NCI-H2029 (cell line): Measurements from ENCODE around the gene WASHC3.
"Not testable (repeated sequence)": the region's sequence is repeated elsewhere in the genome, so short reads cannot be mapped to it uniquely, and the experiment has no call there.

Experiments
- DNase-seq: peaks from one replicate; lab custom pipeline; 2025; lab: John Stamatoyannopoulos, UW

The WASHC3 gene

DNA sequence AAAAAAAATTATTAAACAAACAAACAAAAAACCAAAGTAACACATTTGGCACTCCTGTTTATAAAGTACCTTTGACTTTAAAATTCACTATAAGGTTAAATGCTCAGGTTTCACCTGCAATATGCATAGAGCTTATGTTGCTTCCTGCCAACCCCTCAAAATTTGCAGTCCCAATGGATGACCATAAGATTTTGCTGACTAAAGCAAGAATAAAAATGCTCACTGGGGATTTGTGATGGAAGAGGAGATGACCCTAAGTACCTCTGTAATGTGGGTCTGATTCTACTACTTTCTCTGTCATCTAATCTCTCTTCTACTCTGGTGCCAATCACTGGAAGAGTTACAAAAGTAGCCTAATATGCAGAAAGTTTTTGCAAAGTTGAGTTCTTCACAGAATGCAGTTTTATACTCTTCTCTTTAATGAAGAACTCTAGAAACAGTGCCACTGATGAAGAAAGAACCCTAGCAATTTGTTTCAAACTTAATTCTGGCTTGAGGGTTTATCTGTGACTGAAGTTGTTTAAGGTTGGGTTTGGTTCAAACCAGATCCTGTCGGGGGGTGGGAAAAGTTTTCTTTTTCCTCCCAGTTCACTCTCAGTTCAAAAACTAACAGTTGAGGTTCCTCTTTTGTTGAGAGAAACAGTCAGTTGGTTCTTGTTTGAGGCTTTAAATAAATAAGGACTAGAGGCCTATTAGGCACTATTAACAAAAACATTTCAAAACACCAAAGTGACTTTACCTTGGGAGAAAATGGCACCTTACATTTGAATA lies 10.9 kb downstream of the WASHC3 start:
- no peak for DNase-seq

DNA sequence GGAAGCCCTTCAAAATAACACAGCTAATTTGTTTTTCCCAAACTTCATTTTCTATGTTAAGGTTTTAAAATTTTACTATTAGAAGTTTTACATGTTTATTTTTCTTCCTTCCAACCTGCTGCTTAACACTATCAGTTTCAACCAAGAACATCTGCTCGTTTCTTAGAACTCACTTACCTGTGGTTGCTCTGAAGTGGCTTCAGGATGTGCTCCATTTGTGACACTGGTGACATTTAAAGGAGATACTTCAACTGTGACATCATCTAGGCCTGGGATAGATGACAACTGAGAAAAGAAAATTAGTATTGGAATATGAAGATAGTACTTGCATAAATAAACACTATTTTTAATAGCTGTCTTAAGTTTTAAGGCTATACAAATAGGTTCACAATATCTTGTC lies 17.9 kb downstream of the WASHC3 start:
- DNase-seq: no peak

DNA sequence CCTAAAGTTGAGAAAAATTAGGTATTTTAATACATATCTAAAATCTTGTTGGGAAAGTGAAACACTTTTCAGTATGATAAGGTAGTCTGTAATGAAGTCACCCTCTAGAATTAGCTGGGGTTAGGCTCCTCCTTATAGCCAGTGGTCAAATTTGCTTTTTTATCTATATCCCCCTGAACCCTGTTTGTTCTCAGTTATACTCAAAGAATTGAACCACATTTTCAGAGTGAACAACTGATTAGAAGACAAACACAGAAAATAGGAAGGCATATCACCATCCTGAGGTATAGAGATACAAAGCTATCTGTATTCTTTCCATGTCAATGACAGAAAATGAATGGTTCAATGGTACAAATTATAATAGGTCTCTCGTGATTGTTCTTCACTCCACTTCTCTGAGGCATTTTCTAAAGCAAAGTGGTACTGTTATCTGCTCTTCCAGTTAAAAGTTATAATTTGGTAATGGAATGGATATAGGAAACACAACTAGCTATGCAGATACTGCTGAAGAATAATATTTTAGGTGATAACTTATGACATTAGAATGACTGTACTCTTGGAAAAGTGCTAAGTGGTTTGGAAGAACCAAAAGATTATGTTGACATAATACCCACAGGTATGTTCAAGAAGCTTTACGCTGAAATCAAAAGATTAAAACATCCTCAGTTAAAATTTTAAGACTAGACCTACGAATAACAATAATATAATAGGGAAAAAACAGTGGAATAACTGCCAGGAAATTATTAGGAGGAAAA lies 27.6 kb downstream of the WASHC3 start:
- no peak for DNase-seq

DNA sequence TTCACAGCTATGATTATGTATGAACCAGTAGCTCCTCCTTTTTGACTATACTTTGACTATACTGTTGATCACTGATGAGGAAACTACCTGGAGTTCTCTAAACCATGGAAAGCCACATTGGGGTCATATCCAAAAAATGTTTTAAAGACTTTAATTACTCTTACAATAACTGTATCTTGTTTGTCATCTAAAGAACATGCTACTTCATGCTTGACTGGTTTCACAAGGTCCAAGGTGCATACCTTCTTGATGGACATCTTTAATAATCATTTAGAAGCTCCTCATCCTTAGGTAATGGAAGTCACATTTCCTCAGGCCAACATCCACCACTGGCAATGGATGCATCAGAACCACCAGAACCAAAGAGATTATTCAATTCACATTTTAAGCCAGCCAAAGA lies 29.9 kb downstream of the WASHC3 start:
- no peak for DNase-seq

DNA sequence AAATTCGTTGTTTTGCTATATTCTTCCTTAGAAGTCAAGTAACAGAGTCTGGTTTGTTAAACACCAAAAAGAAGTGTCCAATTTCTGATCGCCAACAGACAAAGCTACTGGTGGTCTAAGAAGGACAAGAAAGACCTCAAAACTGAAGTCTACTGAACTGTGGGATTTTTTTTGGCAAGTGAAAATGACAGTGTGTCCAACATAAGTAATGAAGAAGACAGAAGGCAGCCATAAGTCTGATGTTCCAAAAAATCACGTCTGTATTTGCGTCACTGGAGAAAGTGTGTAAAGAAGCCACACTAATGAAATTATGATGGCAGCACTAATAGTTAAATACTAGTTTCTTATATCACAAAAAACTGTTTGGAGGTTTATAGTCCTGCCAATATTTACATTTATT lies 32.6 kb downstream of the WASHC3 start:
- DNase-seq: no peak

DNA sequence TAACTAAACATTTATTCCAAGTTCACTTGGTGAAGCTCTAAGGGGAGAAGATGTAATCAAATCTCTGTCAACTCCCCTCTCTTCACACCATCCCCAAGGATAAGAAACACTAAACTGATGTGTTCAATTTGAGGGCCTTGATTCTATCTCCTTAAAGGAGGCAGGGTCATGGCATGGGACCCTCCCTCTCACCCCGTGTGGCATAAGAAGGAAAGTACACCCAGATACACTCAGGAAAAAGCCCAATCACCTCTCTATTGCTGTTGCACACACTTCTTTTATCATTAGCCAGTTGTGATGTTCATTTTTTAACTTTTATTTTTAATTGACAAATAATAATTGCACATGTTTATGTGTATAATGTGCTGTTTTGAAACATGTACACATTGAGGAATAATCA lies 35.1 kb downstream of the WASHC3 start:
- no peak for DNase-seq

DNA sequence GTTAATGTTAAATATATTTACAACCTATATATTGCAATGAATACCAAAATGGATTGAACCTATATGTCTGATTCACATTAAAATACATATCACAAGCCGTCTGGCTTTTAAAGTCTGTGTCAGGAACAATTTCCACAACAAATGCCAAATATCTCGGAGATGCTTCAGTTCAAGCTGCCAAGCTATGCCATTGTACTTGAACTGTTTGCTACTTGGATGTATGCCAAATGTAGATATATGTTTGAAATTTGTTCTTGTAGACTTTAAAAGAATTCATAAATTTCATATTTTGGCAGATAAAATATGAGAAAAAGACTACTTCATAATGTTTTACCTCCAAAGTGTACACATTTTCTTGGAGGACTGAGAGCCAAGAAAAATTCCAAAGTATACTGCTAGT lies 37.0 kb downstream of the WASHC3 start:
- DNase-seq: no peak

DNA sequence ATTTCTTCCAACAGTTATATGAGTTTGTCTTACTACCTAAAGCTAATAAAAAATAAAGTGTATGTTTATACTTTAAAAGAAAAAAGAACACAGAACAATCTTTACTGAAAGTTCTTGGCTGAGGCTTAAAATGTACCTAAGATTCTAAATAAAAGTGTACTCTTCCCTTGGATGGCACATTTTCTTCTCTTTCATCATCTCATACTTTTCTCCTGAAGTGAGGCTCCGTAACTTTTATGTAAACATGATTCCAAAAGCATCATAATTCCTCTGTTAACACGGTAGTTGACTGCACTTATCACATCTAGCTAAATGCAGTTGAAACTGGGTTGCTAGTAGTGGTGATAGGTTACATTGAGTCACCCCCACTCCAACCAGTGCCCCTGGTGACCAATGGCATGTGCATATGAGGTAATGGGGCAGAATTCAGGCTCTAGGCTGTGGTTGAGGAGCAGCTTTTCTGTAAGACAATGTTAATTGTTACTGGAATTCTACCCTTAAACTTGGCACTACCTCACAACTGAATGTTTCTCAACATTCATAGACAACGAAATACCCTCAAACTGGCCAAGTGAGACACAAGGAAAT lies 38.4 kb downstream of the WASHC3 start:
- no peak for DNase-seq

DNA sequence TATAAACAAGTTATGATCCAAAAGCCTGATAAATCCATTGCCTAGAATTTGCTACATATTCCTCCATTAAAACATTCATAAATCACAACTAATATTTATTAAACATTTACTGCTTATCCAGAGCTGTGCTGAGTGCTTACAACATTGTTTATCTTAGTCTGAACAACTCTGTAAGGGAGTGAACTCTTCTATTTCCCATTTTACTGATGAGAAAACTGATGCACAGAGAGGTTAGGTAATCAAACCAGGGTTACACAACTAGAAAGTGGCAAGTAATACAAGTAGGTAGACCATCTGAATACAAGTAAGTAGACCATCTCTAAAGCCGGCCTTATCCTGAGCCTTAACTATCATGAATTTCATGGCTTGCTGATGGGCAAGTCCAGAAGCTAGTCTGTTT lies 39.5 kb downstream of the WASHC3 start:
- no peak for DNase-seq

DNA sequence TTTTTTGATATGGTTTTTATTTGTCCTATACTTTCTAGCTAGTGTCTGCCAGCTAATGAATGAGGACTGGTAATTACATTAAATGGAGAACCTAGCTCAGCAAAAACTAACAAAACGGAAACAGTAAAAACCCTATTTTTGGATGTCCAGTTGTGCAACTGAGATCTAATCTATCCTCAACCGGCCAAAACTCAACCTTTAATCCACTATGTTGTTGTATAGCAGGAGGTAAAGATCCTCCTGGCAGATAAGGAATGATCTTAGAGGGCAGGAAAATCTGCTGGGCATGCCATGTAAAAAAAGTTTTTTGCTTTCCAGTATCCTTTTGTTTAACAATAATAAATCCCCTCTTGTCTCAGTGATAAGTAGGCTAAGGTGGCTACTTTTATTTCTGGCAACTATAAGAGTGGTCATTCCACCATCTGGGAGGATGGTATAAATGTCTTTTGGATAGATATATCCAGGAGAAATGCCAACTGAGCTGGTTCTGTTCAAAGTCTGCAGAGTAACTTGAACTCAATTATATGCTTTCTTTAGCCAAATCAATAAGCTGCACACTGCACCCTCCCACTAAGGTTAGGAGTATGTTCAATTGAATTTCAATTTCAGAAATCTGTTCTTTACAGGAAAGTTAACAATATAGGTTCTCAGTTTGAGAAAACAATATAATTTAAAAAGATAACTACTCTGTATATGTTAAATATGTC lies 40.1 kb downstream of the WASHC3 start:
- no peak for DNase-seq

DNA sequence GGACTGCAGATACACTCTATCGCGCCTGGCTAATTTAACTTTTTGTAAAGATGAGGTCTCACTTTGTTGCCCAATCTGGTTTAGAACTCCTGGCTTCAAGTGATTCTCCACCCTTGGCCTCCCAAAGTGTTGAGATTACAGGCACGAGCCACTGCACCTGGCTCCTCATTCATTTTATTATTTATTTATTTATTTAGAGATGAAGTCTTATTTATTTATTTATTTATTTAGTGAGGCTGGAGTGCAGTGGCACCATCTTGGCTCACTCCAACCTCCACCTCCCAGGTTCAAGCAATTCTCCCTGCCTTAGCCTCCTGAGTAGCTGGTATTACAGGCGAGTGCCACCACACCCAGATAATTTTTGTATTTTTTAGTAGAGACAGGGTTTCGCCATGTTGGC lies 43.2 kb downstream of the WASHC3 start:
- not testable (repeated sequence) for DNase-seq

DNA sequence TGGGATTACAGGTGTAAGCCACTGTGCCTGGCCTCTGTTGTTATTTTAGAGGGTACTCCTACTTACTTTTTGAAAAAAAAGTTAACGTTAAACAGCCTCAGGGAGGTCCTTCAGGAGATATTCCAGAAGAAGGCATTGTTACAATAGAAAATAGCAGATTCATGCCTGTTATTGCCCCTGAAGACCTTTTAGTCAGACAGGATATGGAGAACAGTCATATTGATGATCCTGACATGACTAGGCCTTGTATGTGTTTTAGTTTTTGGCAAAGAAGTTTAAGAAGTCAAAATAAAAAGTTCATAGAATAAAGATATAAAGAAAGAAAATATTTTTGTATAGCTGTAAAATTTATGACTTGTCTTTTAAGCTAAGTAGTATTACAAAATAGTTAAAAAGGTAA lies 45.3 kb downstream of the WASHC3 start:
- DNase-seq: no peak

DNA sequence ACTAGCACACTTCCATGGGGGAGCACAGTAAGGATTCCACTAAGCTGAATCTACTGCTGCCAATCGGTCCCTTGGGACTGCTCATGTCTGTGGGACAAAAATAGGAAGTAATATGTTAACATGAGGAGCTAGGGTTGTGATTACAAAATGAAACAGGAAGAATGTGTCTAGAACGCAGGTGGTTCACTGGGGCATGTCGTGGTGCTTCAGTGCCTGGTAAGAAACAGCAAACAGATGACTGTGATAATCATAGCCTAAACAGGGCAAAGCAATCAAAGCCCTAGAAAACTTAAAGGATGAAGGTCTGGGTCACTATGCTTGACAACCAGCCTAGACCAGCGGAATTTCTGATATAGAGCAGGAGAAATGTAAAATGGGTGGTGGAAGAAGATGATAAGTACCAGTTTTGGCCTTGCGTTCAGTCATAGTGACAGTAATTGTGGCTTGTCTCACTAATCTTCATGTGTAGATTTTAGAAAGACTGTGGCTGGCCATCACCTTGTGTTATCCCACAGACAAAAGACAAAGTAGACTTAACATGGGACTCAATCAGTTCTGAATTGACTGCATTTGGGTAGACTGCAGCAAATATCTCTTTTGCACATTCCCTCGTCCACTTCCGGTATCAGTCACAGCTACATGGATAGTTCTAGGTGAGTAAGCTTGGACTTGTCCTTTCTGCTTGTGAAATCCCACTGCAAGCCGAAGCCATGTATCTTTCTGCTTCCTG lies 51.4 kb downstream of the WASHC3 start:
- no peak for DNase-seq

DNA sequence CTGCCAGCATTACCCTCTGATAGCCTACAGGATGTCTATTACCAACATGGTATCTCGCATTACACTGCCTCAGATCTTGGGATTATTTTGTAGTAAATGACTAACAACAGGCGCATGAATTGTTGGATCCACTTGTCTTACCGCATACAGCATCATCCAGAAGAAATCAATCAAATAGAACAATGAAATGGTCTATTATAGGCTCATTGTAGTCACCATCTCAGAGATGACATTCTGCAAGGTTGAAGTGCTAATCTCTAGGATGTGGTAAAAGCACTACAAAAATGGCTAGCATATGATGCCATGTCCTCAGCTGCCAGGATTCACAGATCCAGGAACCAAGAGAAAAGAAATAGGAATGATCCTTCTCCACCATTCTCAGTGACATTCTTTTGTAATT lies 52.0 kb downstream of the WASHC3 start:
- DNase-seq: peak; percentile 7

DNA sequence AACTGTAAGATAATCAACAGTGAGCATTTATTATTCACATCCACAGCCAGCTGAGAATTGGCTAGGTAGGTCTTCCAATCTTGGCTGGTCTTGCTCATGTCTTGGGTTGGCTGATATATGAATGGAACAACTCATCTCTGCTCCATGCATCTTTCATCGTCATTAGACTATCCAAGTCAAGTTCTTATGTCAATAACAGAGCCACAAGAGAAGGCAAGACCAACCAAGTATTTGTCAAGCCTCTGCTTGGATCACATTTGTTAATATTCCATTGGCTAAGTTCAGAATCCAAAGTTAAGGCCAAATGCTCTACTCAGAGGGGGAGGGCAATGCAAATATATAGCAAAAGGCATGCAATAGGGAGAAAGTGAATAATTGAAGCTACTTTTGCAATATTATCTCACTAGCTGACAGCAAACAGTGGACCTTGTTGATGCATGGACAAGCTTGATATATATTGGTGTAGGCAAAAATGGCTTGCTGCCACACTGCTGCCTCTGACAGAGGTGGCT lies 53.1 kb downstream of the WASHC3 start:
- DNase-seq: no peak

DNA sequence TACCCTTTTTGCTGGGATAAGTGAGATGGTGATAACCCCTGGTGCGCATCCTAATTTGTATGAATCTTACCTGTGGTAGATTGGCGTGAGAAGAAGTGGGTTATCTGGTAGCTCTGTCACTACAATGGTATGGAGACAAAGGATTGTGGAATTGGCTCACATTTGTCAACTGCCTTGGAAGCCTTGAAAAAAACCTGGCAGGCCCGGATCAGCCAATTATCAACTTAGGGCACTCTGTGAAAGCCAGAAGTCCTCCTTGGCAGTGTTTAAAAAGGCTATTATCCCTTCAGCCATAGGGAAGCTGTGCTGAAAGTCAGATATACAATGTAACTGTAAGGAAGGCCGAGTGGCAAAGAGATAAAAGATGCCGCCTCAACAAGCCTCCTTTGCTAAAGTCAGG lies 56.5 kb downstream of the WASHC3 start:
- DNase-seq: no peak

DNA sequence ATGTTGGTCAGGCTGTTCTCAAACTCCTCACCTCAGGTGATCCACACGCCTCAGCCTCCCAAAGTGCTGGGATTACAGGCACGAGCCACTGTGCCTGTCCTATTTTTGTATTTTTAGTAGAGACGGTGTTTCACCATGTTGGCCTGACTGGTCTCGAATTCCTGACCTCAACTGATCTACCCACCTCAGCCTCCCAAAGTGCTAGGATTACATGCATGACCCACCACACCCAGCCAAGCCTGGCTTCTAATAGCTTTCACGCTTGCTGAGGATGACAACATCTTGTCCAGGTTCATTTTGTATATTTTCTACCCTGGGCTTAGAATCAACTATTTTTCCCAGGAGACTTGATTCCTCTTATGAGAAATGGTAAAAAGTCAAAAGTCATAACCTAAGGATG lies 64.7 kb downstream of the WASHC3 start:
- no peak for DNase-seq

DNA sequence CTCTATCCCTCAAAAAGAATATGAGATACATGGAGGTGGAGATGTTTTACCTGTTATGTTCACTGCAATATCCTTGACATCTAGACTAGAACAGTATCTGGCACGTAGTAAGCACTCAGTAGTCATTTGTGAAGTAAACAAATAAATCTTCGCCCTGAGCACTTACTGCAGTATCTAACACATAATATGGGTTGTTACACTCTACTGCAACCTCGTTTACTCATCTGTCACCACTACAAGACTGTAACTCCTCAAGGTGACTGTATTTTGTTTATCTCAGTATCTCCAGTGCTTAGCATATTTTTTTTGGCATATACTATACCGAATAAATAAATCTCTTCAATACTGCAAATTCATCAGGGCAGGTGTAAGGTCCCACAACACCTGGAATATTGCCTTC lies 66.1 kb downstream of the WASHC3 start:
- peak; percentile 26 for DNase-seq

DNA sequence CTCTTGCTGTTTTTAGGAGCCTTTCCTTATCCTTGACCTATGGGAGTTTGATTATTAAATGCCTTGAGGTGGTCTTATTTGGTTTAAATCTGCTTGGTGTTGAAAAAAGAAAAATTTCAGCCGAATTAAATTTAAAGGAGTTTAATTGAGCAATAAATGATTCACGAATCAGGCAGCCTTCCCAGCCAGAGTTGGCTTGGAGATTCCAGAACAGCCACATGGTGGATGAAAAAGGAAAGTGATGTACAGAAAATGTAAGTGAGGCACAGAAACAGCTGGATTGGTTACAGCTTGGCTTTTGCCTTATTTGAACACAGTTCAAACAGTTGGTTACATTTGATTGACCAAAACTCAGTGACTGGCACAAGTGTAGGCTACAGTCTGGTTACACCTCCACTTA lies 69.7 kb downstream of the WASHC3 start:
- no peak for DNase-seq

DNA sequence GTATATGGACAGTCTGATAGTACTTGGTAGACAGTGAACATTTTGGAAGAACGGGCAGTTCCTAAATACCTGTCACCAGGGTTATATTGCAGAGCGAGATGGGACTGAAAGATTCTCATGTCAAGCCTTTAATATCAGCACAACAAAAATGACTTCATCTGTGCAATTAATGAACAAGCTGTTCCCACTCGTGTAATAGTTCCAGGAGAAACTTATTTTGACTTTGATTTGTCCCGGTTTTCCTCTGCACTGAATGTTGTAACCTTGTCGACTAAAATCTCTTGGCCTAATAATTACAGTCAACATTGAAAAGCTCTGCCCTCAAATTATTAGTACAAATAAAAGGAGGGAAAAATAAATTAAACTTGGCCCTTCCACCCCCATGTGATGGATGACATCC lies 79.5 kb downstream of the WASHC3 start:
- no peak for DNase-seq

DNA sequence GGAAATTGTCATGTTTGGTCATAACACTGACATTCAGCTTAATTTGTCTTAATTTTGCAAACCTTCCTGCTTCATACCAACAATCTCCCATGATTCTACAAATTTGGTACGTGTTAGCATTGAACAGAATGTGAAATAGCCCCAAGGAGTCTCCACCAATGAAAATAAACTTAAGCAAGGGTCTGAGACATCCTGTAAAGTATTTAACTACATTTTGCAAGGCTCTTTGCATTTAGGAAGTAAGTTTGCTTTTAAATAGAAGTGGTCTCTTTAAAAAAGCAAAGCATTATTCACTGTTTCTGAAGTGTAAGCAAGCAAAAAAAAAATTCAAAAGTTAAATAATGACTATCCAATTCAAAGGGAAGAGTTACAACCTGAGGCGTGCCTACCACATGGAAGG lies 79.9 kb downstream of the WASHC3 start:
- DNase-seq: no peak

DNA sequence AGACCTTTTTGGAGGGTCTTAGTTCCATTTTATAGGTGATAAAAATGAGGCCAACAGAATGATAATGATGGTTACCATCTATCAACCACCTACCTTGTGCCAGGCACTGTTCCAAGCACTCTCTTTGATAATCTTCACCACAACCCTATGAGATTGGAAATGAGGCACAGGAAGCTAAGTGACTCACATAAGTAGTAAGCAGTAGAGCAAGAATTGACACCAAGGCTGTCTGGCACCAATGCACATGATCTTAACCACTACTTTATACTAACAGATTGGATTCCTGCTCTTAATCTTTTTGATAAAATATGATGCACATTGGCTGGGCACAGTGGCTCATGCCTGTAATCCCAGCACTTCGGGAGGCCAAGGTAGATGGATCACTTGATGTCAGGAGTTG lies 93.0 kb downstream of the WASHC3 start:
- DNase-seq: no peak
